GM21423 (cell line): ENCODE measurements around the gene CARMIL1.
"Not testable (repeated sequence)": the region's sequence is repeated elsewhere in the genome, so short reads cannot be mapped to it uniquely, and the experiment has no call there.

ENCODE experiments used
- ATAC-seq: cut with Tn5 transposase; IDR thresholded peaks from one replicate; pipeline ENCODE4 v1.9.1; 2021; ENCODE audit warnings: mild to moderate bottlenecking, moderate library complexity; ENCODE audit not compliant: unreplicated experiment

CARMIL1 gene

DNA sequence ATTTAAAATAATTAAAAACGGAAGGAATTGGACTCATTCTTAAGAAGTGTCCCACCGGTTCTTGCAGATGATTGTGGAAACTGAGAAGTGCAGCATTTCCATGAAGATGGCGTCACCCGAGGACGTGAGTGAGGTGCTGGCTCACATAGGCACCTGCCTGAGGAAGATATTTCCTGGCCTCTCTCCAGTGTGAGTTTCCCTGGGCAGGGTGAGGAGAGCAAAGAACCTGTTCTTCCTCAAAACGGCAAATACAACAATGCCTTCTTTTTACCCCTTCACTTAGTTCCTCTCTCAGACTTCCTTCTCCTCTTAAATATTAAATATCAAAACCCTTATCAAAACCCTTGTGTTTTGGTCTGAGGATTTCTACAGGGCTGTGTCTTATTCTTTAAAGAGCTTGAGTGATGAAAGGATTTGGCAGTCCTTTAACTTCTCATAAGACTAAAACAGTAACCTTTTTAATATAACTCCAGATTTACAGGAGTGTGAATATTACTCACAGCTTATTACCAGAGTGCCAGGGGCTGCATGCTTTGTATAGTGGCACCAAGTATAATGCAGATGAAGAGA is 156.3 kb downstream of the CARMIL1 start:
- ATAC-seq, result no peak

GRCh38 chr6:25436760-25437159 is 157.6 kb downstream of the CARMIL1 start:
- no peak for ATAC-seq

- ATAC-seq, result no peak
Measured at GRCh38 chr6:25439368-25439767, 160.2 kb downstream of the CARMIL1 start.

GRCh38 chr6:25441663-25442270 is 162.6 kb downstream of the CARMIL1 start:
- ATAC-seq, result no peak

DNA sequence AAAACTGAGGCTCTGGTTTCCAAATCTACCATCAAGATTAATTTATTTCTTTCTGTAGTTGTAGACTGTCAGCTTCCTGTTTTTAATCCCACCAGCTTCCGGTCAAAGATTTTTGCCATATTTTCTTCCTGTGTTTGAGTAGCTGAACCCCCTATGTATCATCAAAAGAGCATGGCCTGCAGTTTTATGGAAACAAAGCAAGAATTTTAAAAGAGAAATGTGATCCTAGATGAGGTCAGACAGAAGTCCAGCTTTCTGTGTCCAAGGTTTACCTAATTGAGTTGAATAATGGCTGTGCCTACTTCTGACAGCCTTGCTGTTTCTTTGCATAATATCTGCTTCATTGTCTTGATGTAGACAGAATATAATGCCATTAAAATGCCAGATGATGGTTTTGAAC is 163.7 kb downstream of the CARMIL1 start:
- no peak for ATAC-seq

GRCh38 chr6:25444521-25444920 is 165.3 kb downstream of the CARMIL1 start:
- not testable (repeated sequence) for ATAC-seq

DNA sequence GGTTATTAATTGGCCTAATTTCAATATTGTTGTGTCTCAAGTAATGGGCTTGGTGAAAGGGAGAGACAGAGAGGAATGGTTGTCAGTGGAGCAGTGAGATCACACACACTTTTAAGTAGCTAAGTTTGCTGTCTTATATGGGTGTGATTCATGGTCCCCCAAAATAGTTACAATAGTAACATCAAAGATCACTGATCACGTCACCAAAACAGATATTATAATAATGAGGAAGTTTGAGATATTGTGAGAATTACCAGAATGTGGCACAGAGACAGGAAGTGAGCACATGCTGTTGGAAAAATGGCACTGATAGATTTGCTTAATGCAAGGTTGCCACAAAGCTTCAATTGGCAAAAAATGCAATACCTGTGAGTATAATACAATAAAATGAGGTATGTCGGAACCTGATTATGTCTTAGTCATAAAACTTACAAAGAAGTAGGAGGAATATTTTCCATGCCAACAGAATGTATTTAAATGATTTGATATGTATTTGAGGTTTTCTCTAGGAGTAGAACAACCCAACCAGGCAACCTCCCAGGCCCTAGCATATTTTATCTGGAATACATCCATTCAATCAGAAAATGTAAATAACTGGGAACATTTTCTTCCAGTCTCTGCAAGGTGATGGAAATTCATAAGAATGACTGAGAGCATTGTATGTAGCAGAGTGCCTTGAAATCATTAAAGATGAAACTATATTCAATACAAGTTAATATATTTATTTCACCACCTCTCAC is 167.8 kb downstream of the CARMIL1 start:
- no peak for ATAC-seq

DNA sequence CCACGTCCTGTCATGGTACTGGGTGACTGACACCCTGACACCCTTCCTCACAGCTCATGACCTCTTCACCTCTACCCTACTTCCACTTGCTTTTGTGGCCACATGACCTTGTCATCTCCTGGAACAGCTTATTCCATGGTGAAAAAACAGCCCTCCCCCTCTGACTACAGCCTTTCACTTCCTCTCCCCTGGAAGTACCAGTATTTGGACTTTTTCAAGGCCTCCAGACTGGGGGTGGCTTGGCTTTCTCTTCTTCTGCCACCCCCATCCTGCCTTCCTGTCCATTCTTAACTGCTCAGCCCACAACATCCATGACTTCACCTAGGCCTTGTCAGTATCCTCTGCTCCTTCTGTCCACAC is 168.4 kb downstream of the CARMIL1 start:
- ATAC-seq, result no peak

DNA sequence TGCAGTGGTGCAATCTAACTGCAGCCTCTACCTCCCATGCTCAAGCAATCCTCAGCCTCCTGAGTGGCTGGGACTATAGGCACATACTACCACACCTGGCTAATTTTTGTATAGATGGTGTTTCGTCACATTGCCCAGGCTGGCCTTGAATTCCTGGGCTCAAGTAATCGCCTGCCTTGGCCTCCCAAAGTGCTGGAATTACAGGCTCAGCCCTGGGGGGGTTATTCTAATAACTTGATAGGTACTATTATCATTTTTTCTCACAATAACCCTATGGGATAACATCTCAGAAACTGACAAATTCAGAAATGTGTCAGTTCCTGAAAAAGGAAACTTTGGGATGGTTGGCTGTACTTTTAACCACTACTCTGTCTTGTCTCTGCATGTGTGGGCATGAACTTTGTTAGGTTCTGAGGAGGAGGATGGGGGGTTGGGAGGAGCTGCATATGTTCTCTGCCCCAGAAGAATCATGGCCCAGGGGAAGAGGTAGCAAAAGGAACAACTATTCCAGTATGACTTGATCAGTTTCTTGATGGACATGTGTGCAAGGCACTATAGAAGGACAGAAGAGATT is 169.9 kb downstream of the CARMIL1 start:
- no peak for ATAC-seq

- ATAC-seq, result no peak
Measured at GRCh38 chr6:25449774-25450173, 170.6 kb downstream of the CARMIL1 start.

- no peak for ATAC-seq
Measured at GRCh38 chr6:25450469-25451198, 171.5 kb downstream of the CARMIL1 start.

DNA sequence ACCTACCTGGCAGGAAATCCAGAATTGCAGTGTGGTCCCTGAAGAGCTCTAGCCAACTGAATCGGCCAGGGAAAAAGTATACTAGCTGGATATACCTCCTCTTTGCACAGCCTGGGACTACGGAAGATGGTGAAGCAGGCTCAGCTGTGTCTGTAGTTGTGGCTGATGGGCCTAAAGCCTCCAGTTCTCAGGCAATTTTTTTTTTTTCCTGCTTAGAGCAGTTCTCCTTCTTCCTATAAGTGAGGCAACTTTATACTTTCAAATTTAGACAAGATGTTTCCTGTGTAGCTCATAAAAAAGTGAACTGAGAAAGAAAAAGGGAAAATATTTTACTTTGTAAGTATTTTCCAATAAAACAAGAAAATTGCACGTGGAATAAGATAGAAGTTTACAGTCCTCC is 172.9 kb downstream of the CARMIL1 start:
- no peak for ATAC-seq

GRCh38 chr6:25453288-25453687 is 174.1 kb downstream of the CARMIL1 start:
- ATAC-seq, result no peak

- no peak for ATAC-seq
Measured at GRCh38 chr6:25454136-25454535, 175.0 kb downstream of the CARMIL1 start.

GRCh38 chr6:25456249-25457040 is 177.3 kb downstream of the CARMIL1 start:
- ATAC-seq, result no peak

DNA sequence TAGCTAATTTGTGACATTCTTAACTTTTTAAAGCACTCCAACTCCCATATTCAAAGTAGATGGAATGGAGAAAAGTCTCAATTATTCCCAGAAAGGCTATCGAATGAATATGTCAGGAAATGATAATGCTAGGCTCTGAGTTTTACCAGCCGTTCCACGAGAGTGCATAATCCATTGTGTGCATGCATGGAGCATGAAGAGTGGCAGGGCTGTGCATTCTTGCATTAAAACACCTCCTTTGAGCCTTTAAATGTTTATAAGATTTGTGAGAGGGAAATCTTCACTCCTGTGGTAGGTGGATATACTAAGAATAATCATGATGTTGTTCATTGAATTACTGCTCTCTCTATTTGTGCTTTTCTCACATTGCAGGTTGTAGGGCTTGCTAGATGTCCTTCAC is 178.3 kb downstream of the CARMIL1 start:
- no peak for ATAC-seq

- no peak for ATAC-seq
Measured at GRCh38 chr6:25458485-25458884, 179.3 kb downstream of the CARMIL1 start.

DNA sequence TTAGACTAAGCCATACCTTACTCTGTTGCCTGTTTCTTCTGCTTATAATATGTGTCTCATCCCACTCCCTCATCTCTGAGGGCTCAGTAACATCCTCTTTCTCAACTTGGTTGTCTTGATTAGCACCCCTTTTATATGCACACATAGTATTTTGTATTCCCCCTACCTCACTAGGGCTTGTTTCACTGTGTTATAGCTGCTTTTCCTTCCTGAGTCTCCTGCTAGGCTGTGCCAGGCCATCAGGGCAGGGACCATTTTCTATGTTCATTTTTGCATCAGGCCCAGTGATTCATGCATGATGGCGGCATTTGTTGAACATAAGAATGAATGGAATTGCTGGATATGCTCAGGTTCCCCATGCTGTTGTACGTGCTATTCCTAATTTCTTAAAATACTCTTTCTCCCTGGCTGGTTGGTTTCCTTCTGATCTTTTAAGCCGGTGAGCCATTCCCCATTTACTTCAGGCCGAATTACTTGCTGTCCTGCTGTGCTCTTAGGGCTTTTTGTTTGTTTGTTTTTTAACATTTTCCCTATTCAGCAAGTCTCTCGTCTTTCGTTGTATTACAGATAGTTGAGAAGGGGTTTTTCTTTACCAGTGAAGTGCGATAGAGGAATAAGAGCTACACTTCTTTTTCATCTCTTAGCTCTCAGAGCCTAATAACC is 183.2 kb downstream of the CARMIL1 start:
- ATAC-seq, result no peak

DNA sequence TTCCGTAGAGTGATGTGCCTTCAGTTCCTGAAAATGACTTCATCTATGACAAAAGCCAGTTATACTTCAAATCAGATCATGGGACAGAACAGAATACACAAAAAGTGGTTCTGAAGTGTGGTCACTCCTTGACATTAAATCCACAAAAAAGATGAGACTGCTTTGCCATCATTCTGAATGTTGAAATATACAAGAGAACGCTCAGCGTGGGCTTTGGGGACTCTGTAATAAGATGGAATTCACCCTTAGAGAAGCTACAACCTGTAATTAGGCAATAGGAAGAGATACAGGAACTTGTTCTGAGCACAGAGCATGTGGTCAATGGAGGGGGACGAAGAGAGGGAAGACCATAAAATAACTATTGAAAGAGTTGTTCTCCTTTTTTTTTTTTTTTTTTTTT is 184.3 kb downstream of the CARMIL1 start:
- no peak for ATAC-seq

- ATAC-seq, result no peak
Measured at GRCh38 chr6:25464225-25464624, 185.1 kb downstream of the CARMIL1 start.
